Stimulated activated CD4-positive, alpha-beta T cell treated with anti-CD3 and anti-CD28 coated beads, Interleukin-15, amount 100 ng/mL, for 48 hours (primary cell): ENCODE data around the gene DNM1.

ENCODE experiments used
- DNase-seq, 2 donors: peaks; one replicate each; pipeline ENCODE4 v3.0.0-alpha.2; 2020; ENCODE audit warnings: low read depth in 2 of 2

Gene DNM1

DNA sequence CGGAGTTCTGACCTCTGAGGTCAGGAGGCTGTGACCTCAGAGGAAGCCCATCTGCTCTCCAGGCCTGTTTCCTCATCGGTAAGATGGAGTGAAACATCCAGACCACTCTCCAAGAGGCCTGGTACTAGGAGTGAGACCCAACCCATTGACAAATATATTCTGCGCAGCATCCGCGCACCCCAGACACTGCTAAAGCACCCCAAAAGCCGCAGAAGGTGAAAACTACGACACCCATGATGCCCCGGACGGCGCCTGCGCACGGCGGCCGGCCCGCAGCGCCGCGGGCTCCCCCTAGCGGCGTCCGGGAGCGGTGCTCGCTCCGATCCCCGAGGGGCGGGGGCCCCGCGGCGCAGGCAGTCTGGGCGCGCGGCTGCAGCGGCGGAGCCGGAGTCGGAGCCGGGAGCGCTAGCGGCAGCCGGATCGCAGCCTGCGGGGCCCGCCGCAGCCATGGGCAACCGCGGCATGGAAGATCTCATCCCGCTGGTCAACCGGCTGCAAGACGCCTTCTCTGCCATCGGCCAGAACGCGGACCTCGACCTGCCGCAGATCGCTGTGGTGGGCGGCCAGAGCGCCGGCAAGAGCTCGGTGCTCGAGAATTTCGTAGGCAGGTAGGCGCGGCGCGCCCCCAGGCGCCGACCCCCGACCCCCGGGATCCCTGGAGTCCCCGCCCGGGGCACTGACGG lies at the start of gene DNM1:
TSS of gene DNM1 (plus strand) at position 356 of the 683 bp plus-strand sequence. CDS start at position 448, 92 bp downstream.
- peak; percentile 29 to 55 for DNase-seq

DNA sequence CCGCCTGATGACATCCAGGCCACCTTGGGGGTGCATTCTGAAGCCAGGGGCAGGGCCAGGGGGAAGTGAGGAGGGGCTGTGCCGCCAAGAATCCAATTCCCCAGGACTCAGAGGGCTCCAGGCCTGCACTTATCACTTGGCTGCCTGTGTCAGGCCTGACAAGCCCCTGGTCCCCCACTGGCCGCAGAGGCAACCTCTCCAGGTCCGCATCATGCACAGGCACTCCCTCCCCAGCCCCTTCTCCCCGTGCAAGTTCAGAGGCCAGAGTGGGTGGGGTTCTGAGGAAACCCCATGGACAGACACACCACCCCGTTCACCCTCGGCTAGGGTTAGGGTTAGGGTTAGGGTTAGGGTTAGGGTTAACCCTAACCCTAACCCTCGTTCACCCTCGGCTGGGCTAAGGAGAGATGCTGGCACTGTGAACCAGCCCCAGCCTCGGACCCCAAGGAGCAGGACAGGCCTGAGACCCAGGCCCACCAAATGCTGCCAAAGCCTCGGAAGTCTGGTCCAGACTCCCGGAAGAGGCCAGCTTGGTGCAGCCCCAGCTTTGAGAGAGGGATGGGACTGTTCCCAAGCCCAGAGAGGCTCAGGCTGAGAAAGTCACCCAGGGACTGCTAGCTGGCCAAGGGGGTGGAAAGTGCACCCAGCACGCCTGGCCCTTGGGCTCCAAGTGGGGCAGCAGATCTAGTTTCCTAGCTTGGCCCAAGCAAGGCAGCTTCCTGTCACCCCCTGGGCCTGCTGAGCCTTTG lies 49.1 kb upstream of the DNM1 start:
- DNase-seq, result no peak

DNA sequence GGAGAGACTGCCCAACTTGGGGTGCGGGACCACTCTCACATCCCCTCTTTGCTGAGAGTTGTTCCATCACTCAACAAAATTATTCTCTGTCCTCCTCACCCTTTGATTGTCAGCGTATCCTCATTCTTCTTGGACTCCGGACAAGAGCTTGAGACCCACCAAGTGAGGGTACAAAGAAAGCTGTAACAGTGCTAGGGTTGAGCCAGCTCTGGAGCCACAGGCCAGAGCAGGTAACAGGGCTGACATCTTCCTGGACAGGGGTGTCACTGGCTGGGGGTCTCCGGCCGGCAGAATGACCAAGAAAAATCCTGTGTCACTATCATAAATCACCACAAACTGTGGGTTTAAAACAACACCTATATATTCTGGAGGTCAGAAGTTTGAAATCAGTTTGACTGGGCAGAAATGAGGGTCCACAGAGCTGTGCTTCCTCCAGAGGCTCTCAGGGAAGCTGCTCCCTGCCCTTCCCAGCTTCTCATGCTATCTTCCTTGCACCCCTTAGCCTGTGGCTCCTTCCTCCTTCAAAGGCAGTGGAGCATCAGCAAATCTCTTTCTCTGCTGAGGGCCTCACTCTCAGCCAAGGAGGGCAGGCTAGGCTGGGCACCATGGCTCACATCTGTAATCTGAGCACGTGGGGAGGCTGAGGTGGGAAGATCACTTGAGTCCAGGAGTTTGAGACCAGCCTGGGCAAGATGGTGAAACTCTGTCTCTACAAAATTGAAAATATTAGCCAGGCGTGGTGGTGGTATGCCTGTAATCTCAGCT lies 47.3 kb upstream of the DNM1 start:
- no peak for DNase-seq

DNA sequence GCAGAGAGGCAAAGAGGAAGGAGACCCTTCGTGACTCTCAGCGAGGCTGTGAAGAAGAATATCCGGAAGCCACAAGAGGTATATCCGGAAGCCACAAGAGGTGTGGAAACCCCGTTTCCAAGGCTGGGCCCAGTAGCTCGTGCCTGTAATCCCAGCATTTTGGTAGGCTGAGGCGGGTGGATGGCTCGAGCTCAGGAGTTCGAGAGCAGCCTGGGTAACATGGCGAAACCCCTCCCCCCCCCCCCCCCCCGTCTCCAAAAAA lies 43.7 kb upstream of the DNM1 start:
- DNase-seq, result peak in 1 of 2 donors; percentile 18

DNA sequence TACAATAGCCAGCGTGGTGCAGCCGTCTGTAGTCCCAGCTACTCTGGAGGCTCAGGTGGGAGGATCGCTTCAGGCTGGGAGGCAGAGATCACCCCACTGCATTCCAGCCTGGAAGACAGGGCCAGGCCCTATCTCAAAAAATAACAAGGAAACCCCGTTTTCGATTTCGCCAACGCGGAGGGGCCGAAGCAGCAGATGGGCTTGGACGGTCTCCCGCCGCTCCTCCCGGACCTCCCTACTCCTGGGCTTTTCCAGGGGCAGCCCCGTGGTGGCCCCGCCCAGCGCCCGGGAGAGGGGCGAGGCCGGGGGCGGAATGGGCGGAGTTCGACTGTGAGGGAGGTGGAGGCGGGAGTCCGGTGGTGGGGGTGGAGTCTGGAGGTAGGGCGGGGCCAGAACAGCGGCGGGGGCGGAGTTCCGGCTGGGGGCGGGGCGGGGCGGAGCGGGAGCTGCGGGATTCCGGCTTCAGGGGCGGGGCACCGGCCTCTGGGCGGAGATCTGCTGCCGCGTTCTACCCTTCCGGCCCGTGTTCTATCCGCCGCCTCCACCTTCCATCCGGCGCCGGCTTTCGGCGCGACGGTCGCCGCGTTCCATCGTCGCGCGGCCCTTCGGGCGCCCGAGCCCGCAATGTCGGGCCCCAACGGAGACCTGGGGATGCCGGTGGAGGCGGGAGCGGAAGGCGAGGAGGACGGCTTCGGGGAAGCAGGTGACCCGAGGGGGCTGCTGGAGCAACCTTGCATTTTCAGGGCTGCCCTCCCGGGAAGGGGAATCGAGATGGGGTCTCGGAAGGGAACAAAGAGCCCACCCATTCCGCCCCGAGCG lies 43.2 kb upstream of the DNM1 start, which contains the start of gene BBLN:
TSS of gene BBLN (plus strand) at position 482 of the 819 bp plus-strand sequence. CDS start at position 625, 143 bp downstream.
- DNase-seq, result peak; percentile 89 to 93

DNA sequence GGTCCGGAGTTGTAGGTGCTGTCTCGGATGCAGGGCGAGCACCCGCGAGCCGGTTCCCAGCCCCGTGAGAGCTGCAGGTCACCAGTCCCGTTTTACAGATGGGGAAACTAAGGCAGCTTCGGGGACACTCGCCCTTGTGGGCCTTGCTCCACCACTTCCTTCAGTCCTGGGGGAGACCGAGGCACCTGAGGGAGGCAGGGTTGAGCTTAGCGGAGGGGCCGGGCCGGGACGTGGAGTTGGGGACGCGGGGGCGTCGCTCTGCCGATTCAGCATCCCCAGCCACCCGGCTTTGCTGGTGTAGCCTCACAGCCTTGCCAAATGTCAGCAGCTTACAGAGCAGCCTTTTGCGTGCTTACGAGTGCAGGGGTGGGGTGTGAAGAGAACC lies 42.6 kb upstream of the DNM1 start:
- DNase-seq, result peak; percentile 30 to 58

DNA sequence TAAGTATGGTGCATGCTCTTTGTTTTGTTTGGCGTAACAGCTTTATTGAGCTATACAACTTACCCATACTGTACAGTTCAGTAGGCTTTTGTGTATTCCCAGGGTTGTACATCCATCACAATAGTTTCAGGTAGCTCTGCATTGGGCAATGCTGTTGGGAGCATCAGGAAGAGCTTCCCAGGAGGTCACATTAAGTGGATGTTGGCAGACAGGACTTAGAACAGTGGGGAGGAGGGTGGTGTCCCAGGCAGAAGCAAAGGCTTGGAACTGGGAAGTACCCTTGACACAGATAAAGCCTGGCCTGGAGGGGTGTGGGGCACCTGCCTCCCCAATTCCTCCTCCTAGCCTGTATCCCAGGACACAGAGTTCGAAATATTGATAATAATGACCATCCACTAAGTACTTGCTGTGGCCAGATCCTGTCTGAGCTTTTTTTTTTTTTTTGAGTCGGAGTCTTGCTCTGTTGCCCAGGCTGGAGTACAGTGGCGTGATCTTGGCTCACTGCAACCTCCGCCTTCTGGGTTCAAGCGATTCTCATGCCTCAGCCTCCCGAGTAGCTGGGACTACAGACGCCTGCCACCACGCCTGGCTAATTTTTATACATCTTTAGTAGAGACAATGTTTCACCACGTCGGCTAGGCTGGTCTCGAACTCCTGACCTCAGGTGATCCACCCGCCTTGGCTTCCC lies 41.8 kb upstream of the DNM1 start:
- no peak for DNase-seq

DNA sequence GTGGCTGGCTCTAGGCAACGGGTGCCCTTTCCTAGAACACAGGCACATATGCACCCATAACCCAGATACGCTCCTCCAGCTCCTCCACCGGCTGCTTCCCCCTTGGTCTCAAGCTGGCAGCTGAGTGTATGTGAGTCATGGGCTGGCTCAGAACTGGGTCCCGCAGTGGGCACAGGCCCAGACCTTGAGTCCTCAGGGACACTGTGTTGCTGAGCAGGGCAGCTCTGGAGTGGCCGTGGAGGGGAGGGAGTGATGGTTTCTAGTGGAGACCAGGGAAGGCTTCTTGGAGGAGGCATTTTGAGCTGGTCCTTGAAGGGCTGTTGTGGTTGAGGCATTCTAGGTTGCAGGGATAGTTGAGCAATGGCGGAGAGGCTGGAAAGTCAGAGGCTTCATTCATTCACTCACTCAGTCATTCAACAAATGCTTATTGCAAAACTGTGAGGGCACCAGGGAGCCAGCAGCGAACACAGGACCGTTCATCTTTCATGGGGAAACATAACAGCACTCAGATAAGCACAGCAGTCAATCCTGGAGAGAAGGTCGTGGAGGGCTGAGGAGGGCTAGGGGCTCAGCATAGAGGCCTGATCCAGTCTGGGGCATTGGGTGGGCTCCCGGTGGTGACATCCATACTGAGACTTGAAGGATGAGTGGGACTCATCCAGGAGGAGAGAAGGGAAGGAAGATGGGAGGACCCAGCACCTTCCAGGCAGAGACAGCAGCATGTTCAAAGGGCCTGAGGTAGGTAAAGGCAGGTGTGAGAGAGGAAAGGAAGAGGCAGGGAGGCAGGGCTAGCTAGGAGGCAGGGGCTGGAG lies 40.8 kb upstream of the DNM1 start:
- DNase-seq, result no peak

DNA sequence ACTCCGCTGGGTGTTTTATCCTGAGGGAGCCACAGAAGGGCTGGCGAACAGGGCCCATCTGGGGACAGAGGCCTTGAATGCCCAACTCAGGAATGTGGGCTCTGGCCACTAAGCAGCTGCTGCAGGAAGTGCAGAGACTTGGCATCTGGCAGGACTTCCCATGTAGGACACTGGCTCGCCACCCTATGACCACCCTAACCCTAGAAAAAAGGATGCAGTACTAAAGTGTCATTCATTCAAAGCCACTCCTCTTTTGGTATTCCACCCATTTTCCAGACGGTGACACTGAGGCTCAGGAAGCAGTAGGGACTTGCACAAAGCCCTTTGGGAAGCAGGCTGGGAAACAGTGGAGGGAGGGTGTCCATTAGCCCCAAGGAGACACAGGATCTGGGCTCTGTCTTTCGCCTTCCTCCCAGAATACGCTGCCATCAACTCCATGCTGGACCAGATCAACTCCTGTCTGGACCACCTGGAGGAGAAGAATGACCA lies 40.1 kb upstream of the DNM1 start:
- DNase-seq, result no peak

DNA sequence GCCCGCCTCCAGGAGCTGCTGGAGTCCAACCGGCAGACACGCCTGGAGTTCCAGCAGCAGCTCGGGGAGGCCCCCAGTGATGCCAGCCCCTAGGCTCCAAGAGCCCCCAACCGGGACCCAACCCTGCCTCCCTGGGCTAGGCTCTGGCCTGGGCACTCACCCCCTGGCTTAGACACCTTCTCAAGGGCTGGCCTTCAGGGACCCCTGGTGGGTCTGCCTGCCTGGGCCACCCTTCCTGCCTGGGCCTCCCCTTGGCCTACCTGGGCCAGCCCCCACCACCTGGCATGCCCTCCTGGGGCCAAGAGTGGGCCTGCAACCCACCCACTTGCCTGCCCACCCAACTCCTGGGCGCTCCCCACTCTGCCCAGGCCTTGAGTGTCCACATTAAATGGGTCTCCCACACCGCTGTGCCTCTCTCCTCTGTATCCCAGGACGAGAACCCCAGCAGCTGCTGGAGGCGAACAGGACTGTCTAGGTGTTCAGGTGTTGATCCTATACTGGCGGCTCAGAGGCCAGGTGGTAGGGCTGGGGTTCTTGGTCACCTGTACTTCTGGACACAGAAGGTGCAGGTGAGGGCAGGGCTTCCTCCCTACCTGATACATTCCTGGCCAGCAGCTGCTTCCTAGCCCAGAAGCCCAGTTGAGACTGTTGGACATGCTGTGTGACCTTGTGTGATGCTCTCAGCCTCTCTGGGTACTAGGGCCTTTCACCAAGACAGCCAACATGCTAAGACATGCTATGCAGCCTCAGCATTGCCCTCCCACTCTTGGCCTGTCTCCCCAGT lies 39.5 kb upstream of the DNM1 start:
- no peak for DNase-seq

DNA sequence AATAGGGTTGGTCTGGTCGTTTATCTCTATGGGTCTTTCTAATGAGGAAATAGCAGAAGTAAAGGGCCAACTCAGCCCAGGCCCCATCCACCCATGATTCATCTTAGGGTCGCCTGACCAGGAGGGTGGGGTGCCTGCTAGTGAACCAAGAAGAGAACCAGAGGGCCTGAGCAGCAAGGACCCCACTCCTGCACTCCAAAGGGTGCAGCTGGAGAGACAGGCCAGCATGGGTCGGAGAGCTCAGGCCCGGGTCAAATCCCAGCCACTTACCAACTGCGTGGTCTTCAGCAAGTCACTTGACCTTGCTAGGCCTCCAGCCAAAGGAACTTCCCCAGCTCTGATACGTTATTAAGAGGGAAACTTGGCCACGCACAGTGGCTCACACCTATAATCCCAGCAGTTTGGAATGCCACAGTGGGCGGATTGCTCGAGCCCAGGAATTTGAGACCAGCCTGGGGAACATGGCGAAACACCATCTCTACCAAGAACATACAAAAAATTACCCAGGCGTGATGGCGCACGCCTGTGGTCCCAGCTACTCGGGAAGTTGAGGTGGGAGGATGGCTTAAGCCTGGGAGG lies 38.8 kb upstream of the DNM1 start:
- DNase-seq, result no peak

DNA sequence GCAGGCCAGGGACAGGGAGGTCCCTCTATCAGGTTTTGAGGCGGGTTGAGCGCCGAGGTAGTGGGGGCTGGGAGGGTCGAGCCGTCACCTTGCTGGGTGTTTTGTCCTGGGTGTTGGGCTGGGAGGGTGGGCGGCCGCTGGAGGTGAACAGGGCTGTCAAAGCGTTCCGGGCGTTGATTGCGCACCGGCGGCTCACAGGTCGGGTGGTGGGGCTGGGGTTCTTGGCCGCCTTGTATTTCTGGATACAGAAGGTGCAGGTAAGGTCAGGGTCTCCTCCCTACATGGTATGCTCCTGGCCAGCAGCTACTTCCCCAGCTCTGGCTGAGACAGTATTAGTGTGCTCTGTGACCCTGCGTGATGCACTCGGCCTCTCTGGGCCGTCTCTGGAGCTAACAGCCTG lies 37.0 kb upstream of the DNM1 start:
- DNase-seq, result no peak

DNA sequence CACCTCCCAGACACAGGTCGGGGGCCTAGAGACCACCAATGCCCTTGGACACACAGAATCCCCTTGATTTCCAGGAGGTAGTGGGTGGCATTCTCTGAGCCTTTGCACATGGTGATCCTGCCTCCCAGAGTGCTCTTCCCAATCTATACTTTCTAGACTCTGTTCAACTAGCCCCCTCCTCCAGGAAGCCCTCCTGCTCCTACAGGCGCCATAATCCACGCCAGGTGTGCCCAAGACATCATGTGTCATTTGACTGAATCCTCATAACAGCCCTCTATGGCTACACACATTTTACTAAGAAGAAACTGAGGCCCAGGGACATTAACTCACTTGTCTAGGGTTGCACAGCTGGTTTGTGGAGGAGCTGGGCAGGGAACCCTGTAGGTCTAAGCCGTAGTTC lies 36.0 kb upstream of the DNM1 start:
- DNase-seq, result no peak

DNA sequence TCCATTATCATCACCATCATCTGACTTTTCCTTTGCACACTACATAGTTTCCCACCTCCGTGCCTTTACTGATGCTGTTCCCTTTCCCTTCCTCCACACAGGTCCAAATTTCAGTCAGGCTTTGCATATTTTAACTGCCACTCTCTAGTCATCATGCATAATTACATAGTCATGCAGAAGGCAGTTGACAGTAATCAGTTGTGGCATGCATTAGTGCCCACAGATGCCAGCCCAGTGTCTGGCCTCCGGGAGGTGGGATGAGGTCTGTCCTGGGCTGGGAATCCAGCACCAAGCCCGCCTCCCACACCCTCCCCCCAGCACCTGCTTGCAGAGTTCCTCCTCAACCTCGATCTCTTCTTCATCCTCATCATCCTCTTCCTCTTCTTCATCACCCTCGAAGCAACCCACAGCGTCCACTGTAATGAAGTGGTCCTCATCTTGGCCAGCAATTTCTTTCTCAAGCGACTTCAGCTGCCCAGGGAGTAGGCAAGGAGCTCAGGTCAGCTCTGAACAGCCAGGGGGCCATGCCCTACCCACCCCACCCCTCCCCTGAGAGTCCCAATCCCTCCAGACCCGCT lies 34.4 kb upstream of the DNM1 start:
- no peak for DNase-seq

DNA sequence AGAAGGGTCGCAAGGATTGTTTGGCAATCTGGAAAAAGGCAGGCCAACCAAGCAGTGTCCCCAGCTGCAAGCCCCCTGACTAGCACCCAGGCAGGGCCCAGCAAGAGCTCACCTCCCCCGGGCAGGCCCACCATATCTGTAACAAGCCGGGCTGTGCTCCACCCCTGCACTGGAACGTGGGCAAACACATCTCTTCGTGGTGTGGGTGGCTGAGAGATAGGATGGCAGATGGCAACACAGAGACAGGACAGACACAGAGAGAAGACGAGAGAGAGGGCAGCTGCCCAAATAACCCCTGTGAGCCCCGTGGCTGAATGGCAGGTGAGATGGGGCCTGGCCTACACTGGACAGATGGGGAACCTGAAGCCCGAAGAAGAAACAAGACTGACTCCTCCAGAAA lies 33.7 kb upstream of the DNM1 start:
- no peak for DNase-seq

DNA sequence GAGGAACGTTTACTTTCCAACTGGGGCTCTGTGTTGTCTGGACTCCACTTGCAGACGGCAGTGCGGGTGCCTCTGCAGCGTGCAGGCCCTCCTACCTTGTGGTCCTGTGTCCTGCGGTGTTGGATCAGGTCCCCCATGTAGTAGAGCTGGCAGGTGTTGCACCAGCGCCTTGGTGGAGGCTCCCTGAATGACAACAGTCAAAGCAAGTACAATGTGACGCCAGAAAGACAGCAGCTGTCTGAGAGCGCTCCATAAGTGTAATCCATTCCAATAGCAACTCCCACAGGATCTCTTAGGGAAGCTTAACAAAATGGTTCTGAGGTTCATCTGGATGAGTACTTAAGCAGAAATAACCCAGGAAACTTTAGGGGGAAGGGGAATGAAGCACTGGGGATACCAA lies 33.3 kb upstream of the DNM1 start:
- no peak for DNase-seq

DNA sequence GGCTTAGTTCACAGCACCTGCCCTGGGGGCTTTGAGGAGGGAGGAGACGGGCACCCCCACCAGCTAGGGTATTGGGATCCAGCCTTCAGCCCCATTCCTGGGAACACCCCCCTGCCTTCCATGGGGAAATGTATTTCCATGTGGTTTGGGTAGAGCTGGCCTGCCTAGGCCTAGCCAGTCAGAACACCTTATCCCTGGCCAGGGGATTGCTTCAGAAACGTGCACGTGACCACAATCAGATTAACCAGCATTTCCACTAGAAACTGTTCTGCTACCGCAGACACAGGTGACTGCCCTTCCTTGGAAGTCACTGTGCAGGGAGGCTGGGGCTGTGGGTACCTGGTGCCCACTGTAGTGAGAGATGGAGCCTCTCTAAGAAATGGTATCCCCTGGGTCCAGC lies 29.1 kb upstream of the DNM1 start:
- DNase-seq, result no peak

DNA sequence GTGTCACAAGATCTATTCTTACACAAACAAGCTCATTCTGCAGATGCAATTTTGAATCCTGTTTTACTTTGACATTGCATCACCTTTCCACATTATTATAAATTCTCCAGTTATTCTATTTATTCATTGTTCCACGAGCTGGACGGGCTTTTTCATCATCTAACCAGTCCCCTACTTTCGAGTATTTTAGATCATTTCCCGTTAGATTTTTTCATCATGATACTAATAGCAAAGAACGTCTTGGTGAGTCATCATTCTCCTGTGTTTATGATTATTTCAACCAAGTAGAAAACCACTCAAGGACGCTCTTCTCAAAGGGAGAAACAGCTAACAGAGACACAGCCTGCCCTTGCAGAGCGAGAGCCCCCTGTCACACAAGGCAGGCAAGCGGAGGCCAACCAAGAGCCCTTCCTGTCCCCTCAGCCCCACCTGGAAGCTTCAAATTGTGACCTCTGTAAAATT lies 28.0 kb upstream of the DNM1 start:
- no peak for DNase-seq

DNA sequence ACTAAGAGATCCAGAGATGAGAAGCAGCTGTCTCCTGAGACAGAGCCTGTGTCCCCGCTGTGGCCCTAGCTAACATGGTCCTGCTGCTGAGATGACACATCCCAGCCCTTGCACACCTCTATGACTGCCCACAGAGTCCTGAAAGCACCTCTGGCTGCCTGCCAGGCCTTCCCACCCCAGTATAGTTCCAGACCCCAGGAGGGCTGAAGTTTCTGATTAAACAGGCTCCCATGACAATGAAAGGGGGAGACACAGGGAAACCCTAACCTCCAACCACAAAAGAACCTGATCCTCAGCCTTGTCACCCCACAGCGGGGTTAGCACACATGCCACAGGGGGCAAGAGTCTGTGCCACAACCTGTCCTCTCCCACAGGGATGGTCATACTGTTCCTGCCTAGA lies 27.5 kb upstream of the DNM1 start:
- no peak for DNase-seq
